ENCODE results near the gene LCN12. TPM values are rescaled to one million over a fixed set of nuclear protein-coding genes. Genes with fewer than 3 reads are reported as not detected.

The LCN12 gene
- total RNA-seq, 2 donors from 2014 or later: 0.27 TPM; not detected in 1

DNA sequence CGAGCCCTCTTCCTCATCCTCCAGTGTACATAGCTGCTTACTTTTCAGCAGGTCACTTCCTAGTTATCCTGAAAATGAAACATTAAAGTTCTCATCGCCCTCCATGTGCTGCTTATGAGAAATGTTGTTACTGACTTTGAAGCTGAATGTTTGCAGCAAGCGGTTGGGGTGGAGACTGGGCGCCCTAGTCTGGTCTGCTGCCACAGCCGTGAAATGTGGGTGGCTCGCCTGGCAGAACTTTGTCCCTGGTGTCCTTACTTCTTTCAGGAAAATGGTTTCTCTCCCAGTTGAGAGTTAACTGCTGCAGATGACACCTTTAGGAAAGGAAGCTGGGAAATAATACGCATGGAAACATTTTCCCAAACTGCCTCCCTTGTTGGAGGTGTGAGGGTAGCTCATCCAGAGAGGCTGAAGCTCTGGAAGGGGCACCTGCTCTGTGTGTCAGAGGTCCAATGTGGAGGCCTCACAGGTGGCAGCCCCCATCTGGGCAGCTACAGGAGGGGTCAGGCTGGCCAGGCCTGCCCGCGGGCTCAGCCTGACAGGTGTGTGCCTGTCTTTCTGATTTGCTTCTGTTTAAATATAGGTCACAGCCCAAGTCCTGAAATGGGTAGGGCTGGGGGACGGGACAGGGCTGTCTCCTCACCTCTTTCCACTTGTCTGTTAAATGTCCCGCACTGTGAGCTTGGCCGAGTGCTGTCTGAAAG lies 41.7 kb upstream of the LCN12 start:
- TF ChIP-seq, protein P1, sequence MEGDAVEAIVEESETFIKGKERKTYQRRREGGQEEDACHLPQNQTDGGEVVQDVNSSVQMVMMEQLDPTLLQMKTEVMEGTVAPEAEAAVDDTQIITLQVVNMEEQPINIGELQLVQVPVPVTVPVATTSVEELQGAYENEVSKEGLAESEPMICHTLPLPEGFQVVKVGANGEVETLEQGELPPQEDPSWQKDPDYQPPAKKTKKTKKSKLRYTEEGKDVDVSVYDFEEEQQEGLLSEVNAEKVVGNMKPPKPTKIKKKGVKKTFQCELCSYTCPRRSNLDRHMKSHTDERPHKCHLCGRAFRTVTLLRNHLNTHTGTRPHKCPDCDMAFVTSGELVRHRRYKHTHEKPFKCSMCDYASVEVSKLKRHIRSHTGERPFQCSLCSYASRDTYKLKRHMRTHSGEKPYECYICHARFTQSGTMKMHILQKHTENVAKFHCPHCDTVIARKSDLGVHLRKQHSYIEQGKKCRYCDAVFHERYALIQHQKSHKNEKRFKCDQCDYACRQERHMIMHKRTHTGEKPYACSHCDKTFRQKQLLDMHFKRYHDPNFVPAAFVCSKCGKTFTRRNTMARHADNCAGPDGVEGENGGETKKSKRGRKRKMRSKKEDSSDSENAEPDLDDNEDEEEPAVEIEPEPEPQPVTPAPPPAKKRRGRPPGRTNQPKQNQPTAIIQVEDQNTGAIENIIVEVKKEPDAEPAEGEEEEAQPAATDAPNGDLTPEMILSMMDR (IDR thresholded peaks at IDR 0.05): no peak
- no peak overlapping the region for H3K27ac ChIP-seq
- no peaks in the 10 kb centered on the region for H3K4me1 ChIP-seq (ENCODE audit: control insufficient read depth in 1 of 2, low read depth in 2 of 2)
- H3K4me3 ChIP-seq: no peak overlapping the region
- ATAC-seq (ENCODE audit: insufficient number of reproducible peaks, low FRiP score, low read depth) (no peak), DNase-seq (ENCODE audit: low spot score) (no peak)
- no peaks in the 10 kb centered on the region for H3K9me3 ChIP-seq
- H3K27me3 ChIP-seq (replicated peaks; ENCODE audit: insufficient read depth): no peaks in the 10 kb centered on the region
- peaks cover 16% of the 10 kb centered on the region for H3K36me3 ChIP-seq

DNA sequence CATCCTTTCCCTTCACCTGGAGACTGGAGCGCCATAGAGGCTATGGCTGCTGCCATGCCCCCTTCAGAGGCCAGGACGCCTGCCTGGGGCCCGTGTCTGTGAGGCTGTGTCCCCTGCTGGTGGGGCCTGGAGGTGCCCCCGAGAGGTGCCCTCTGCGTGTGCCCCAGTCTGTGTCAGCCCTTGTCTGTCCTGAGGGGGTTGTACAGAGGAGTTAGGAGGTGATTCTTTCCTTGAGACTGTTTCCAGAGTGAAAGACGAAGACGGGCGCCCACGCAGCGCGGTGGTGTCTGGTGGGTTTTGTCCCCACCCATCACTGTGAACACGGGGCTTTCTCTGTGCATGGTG lies 41.2 kb upstream of the LCN12 start:
- peaks cover 16% of the 10 kb centered on the region for H3K36me3 ChIP-seq
- ATAC-seq (ENCODE audit: insufficient number of reproducible peaks, low FRiP score, low read depth) (no peak), DNase-seq (ENCODE audit: low spot score) (no peak)

DNA sequence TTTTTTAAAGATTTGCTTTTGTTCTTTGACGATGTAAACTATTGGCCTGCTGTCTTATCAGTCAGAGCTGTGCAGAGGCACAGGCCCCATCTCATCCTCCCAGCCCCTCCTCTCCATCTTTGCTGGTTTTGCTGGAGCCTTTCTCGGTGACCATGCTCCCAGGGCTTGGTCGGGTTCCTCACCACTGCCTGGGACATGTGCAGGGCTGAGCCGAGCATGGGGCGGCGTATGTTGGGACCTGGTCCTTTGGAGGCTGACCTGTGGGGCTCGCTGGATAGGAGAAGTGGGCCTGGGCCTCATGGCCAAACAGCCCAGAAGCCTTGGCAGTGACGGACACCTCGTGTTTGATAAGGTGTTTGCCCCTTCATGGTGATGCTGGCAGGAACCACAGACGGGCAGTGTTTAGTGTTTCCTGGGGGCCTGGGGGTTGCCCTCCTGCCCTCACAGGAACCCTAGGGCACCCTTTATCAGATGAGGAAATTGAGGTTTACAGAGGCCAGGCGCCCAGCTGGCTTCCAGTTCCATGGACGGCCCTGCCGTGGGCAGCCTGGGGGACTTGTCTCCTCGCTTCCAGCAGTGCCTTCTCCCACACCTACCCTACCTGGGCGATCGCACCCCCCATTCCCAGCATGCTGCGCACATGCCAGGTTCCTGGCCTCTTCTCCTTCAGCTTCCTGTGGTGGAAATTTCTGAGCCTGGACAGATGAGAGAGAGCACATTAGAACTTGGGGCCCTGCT lies 38.2 kb upstream of the LCN12 start:
- Histone ChIP-seq H3K4me1 (ENCODE audit: control insufficient read depth in 1 of 2, low read depth in 2 of 2) (no peaks in the 10 kb centered on the region), H3K27me3 (replicated peaks; ENCODE audit: insufficient read depth) (no peaks in the 10 kb centered on the region), H3K9me3 (no peaks in the 10 kb centered on the region), H3K27ac (no peak overlapping the region), H3K4me3 (no peak overlapping the region), H3K36me3 (peaks cover 19% of the 10 kb centered on the region)
- no peak for ATAC-seq (ENCODE audit: insufficient number of reproducible peaks, low FRiP score, low read depth)
- TF ChIP-seq, protein P1 (IDR thresholded peaks at IDR 0.05): no peak
- no peak for DNase-seq (ENCODE audit: low spot score)

More for the DNA sequence above, 41.2 kb upstream of the LCN12 start:
- no peaks in the 10 kb centered on the region for H3K9me3 ChIP-seq
- no peak overlapping the region for H3K4me3 ChIP-seq
- H3K27me3 ChIP-seq (replicated peaks; ENCODE audit: insufficient read depth): no peaks in the 10 kb centered on the region
- no peak overlapping the region for H3K27ac ChIP-seq
- TF ChIP-seq, protein P1 (IDR thresholded peaks at IDR 0.05): no peak
- no peaks in the 10 kb centered on the region for H3K4me1 ChIP-seq (ENCODE audit: control insufficient read depth in 1 of 2, low read depth in 2 of 2)

DNA sequence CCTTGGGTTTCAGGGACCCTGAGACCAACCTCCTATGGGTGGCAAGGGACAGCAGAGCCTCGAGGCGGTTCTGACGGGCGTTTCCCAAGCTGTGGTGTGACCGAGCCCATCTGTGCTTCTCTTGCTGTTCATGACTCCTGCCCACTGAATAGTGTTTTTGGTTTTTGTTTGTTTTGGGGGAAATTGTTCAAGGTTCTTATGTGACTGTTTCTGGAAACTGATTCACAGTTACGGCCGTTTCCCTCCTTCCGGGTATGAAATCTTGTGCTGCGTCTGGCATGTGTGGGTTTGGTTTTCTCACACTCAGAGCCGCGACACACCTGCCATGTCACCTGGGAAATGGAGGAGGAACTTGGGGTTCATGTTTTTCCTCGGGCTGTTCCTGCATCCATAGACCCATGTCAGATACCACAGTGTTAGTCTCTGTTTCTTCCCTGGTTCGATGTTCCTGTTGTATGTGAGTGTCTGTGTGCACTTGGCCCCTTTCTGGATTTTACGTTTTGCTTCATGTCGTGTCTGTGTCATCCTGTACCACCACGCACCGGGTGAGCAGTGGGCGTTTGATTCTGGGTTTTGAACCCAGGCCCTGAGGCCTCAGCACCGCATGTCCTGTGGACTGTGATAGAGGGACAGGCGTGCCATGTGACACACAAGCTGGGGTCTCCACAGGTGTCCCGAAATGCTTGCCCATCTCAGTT lies 36.3 kb upstream of the LCN12 start:
- no peaks in the 10 kb centered on the region for H3K27me3 ChIP-seq (replicated peaks; ENCODE audit: insufficient read depth)
- DNase-seq (ENCODE audit: low spot score): no peak
- H3K27ac ChIP-seq: no peak overlapping the region
- TF ChIP-seq, protein P1 (IDR thresholded peaks at IDR 0.05): no peak
- H3K36me3 ChIP-seq: peaks cover 20% of the 10 kb centered on the region
- H3K9me3 ChIP-seq: no peaks in the 10 kb centered on the region
- no peaks in the 10 kb centered on the region for H3K4me1 ChIP-seq (ENCODE audit: control insufficient read depth in 1 of 2, low read depth in 2 of 2)
- no peak for ATAC-seq (ENCODE audit: insufficient number of reproducible peaks, low FRiP score, low read depth)
- H3K4me3 ChIP-seq: no peak overlapping the region
